Brain microvascular endothelial cell (primary cell): ENCODE results near the gene NEDD1.

Experiments used
- DNase-seq: peaks from one replicate; pipeline ENCODE4 v3.0.0-alpha.2; 2020
- H3K27ac ChIP-seq: fragments of 250-450 bp; sonication (Bioruptor Pico); 2 replicates; pipeline ENCODE4 v1.5.1; 2020; ENCODE audit warnings: mild to moderate bottlenecking, moderate library complexity
- H3K27me3 ChIP-seq: fragments of 250-450 bp; sonication (Bioruptor Pico); replicated peaks from 2 replicates; pipeline ENCODE4 v1.5.1; 2020; ENCODE audit warnings: mild to moderate bottlenecking
- H3K36me3 ChIP-seq: fragments of 250-450 bp; sonication (Bioruptor Pico); replicated peaks from 2 replicates; pipeline ENCODE4 v1.5.1; 2020; ENCODE audit warnings: mild to moderate bottlenecking
- H3K4me3 ChIP-seq: 2 replicates; pipeline ENCODE4 v1.5.1; 2011; ENCODE audit warnings: low read depth, mild to moderate bottlenecking, control low read depth, low read length, moderate library complexity
- CTCF ChIP-seq: IDR thresholded peaks from 2 replicates; pipeline ENCODE4 v1.5.1; 2011; ENCODE audit warnings: low read depth, mild to moderate bottlenecking, moderate library complexity, low read length, control low read depth, inconsistent platforms; ENCODE audit errors: missing control alignments
- in situ Hi-C: cut with HindIII; loops from 2 replicates; pipeline ENCODE4 v1.10.0; 2017; ENCODE audit warnings: low sequenced_read_pairs, low pct_ligation_motif_present

NEDD1 gene

DNA sequence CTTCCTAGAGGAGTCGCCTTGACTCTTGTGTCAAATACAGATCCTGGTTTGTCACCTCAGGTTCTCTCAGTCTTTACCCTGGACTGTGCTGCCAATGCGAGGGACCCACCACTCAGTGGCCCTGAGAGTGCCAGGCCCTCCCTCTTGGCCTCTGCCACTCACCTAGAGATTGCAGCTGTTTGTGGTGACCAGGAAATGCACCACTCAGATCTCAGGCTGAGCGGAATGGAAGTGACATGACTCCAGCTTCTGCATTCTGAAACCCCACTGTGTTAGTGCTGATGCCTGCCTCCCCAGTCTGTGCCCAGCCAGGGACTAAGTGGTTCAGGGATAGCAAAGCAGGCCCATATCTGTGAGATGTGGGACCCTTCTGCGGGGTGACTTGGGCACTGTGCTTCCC lies 27.8 kb upstream of the NEDD1 start:
- Histone ChIP-seq H3K4me3 (no peak overlapping the region), H3K27me3 (no peaks in the 10 kb centered on the region), H3K36me3 (no peaks in the 10 kb centered on the region), H3K27ac (peak overlapping the region; percentile 58)
- DNase-seq: peak; percentile 17
- in situ Hi-C loops: no loop called here
- no peak for TF ChIP-seq CTCF

DNA sequence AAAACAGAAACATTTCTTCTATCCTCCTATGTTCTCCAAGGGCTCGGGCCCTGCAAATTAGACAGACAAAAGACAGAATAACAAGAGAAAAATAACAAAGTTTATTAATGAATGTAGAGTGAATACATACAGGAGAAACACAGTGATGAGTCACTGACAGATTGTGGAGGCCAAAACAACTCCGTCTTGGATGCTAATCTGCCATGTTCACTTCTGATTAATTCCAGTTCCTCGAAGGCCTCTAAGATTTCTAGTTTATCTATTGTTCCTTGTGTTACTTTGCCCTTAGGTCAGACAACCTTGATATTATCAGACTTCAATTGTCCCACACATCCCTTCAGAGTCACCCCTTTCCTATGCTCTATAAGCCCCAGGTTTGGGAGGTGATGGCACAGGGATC lies 26.8 kb upstream of the NEDD1 start:
- H3K36me3 ChIP-seq: no peaks in the 10 kb centered on the region
- TF ChIP-seq CTCF: no peak
- DNase-seq: peak; percentile 14
- in situ Hi-C loops: no loop called here
- no peak overlapping the region for H3K4me3 ChIP-seq
- H3K27me3 ChIP-seq: no peaks in the 10 kb centered on the region
- no peak overlapping the region for H3K27ac ChIP-seq

- H3K36me3 ChIP-seq: no peaks in the 10 kb centered on the region
- H3K27me3 ChIP-seq: no peaks in the 10 kb centered on the region
- no peak overlapping the region for H3K4me3 ChIP-seq
- DNase-seq: no peak
- no peak for TF ChIP-seq CTCF
- in situ Hi-C loops: no loop called here
- no peak overlapping the region for H3K27ac ChIP-seq
Observed at GRCh38 chr12:96881608-96882007, 25.4 kb upstream of the NEDD1 start.

DNA sequence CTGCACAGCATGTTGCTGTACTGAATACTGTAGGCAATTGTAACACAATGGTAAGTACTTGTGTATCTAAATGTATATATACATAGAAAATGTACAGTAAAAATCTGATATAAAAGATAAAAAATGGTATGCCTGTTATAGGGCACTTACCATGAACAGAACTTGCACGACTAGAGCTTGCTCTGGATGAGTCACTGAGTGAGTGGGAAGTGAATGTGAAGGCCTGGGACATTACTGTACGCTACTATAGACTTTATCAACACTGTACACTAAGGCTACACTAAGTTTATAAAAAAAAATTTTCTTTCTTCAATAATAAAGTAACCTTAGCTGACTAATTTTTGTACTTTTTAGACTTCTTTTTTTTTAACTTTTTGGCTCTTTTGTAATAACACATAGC lies 24.2 kb upstream of the NEDD1 start:
- no peaks in the 10 kb centered on the region for H3K27me3 ChIP-seq
- peak; percentile 87 for DNase-seq
- no peak overlapping the region for H3K4me3 ChIP-seq
- H3K27ac ChIP-seq: peak overlapping the region; percentile 39
- no peaks in the 10 kb centered on the region for H3K36me3 ChIP-seq
- in situ Hi-C loops: no loop called here
- TF ChIP-seq CTCF: no peak

DNA sequence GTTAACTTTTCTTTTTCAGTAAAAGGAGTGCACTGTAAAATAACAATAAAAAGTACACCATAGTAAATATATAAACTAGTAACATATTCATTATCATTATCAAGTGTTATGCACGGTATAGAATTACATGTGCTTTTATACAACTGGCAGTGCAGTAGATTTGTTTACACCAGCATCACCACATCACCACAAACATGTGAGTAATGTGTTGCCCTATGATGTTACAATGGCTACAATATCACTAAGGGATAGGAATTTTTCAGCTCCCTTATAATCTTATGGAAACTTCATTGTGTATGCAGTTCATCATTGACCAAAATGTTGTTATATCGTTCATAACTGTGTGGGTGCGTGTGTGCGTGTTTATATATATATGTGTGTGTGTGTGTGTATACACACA lies 23.5 kb upstream of the NEDD1 start:
- H3K36me3 ChIP-seq: no peaks in the 10 kb centered on the region
- DNase-seq: peak; percentile 40
- H3K27me3 ChIP-seq: no peaks in the 10 kb centered on the region
- H3K27ac ChIP-seq: peak overlapping the region; percentile 39
- H3K4me3 ChIP-seq: no peak overlapping the region
- in situ Hi-C loops: no loop called here
- no peak for TF ChIP-seq CTCF

GRCh38 chr12:96886998-96887677 lies 19.9 kb upstream of the NEDD1 start:
- Histone ChIP-seq H3K27ac (no peak overlapping the region), H3K36me3 (no peaks in the 10 kb centered on the region), H3K27me3 (no peaks in the 10 kb centered on the region), H3K4me3 (no peak overlapping the region)
- in situ Hi-C loops: no loop called here
- TF ChIP-seq CTCF: no peak
- peak; percentile 38 for DNase-seq
